G401 (cell line): ENCODE measurements around the gene GMDS. TPM values are rescaled to one million over a fixed set of nuclear protein-coding genes. Genes with fewer than 3 reads are reported as not detected.
"Not testable (repeated sequence)": the region's sequence is repeated elsewhere in the genome, so short reads cannot be mapped to it uniquely, and the experiment has no call there.

Source experiments
- DNase-seq: peaks from one replicate; pipeline ENCODE4 v3.0.0-alpha.2; 2015; ENCODE audit warnings: low spot score
- in situ Hi-C: cut with HindIII; loops from 2 replicates; pipeline ENCODE4 v1.10.0; 2016; ENCODE audit warnings: low sequenced_read_pairs, mixed read lengths
- total RNA-seq: library from RNA; depleted of rRNA; stranded (reverse); fragments of >200 nt; shearing (Covaris generic); gene quantifications from 2 replicates; pipeline ENCODE4 v1.2.3, GENCODE V29; 2014

GMDS gene
- total RNA-seq, 1 experiment from 2014 or later = 5.8 TPM

DNA sequence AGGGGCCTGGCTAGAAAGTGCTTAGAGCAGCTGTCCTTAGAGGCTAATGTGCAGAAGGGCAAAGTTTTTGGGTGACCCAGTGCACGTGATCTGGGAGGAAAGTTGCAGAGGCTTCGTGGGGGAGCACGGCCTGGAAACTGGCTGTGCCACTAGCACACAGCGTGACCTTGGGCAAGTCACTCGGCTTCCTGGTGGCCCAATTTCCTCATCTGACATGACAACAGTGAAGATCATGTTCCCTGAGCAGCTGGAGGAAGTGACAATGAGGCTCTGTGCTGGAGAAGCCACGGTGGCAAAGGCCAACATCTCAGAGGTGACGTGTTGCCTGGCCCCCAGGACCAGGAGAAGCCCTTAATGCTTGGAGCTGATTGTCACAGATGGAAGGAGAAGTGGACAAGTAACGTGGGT, 536.2 kb downstream of the GMDS start:
- no peak for DNase-seq
- in situ Hi-C loops = no loop called here

DNA sequence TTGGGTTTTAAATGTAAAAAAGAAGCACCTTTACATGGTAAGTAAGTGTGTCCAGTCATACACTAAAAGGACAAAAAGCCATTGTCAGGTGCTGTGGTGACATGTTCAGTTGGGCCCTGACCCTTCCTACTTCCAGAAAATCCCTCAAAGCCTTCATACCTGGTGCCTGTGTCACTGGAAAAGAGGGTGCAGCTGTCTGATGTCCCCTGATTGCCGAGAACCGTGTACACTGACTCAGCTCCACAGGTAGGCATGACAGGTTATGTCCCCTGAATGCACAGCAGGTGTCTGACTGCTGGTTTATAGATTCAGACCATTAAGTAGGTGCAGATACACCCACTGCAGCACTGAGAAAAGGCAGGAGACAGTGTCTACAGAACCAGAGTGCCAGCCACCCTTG, 536.6 kb downstream of the GMDS start:
- in situ Hi-C loops = no loop called here
- DNase-seq = no peak

DNA sequence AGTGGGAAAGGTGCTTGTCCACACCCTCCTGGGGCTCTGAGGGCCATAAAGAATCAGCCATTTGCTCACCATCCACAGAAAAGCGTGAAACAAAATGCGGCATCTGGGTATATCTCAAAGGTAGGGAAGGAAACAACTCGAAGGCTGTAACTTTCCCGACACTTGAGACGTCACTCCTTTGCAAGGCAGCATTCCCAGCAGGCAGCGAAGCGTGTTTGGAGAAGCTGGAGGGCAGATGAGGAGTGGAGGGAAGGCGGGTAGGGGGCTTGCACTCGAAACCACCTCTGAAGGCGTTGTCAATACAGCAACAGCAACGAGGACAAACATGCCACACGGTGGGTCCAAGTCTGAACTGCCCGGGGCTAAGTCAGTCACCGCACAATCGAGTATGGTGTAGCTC, 537.3 kb downstream of the GMDS start:
- in situ Hi-C loops = no loop called here
- DNase-seq = no peak

DNA sequence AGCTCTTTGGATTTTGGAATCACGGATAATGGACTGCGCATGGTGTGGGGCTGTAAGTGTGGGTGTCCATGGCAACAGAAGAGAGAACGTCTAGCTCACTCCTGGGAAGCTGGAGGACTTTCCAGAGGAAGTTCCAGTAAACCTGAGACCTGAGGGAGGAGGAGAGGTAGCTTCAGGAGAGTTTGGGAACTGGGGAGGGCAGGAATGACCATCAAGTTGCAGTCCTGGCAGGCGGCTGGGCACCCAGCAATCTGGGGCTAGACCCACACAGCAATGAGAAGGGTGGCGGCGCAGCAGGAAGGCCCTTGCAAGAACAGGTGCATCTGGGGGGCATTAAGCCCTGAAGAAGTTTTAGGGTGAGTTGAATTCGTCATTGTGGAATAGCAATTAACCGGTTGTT, 539.8 kb downstream of the GMDS start:
- in situ Hi-C loops = no loop called here
- DNase-seq = no peak

DNA sequence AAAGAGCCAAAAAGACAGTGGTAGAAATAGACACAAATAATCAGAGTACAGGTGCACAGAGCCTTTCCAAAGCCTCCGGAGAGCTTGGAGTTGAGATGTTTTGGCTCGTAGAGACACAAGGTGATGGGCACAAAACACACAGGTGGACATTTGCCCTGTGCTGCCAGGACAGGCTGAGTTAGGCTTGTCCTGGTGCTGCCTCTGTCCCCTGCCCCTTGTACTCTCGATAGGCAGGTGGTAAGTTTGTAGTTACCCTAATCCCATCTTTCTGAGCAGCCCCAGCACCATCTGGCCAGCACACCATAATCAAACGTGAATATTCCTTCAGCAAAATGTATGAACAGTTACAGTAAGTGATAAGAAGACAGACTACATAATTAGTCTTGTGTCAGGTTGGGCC, 540.2 kb downstream of the GMDS start:
- in situ Hi-C loops = no loop called here
- DNase-seq = no peak

DNA sequence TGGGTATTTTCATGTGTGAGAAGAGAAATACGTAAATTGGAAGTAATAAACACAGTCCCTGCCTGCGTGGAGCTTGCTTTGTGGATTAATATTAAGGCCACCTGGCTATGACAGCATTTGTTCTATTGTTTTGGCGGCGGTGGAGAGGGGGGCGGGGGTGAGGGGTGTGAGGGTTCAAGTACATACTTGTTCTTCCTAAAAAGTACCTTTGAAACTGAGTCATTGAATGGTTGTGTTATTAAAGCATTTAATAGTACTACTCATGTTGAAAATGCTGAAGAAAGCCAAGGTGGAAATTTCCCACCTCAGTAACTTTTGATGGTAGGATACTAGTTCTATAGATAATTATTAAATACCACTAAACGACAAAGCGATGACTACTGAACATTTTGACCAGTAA, 540.7 kb downstream of the GMDS start:
- DNase-seq = no peak
- in situ Hi-C loops = no loop called here

DNA sequence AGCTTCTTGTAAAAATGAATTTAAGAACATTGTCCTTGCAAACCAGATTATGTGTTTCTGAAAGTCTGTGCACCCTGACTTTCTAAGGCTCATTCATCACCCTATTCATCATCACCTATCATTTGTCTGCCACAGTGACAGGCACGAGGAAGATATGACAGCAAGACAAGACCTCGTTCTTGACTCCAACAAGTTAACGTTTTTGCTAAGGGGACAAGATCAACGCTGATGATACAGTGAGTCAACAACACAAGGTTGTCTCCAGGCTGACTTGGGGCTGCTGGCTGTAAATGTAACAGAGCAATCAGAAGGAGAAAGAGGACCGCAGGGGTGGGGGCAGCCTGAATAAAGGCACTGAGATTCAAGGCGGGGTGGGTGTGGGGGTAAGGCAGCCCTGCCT, 541.5 kb downstream of the GMDS start:
- DNase-seq = no peak
- in situ Hi-C loops = no loop called here

DNA sequence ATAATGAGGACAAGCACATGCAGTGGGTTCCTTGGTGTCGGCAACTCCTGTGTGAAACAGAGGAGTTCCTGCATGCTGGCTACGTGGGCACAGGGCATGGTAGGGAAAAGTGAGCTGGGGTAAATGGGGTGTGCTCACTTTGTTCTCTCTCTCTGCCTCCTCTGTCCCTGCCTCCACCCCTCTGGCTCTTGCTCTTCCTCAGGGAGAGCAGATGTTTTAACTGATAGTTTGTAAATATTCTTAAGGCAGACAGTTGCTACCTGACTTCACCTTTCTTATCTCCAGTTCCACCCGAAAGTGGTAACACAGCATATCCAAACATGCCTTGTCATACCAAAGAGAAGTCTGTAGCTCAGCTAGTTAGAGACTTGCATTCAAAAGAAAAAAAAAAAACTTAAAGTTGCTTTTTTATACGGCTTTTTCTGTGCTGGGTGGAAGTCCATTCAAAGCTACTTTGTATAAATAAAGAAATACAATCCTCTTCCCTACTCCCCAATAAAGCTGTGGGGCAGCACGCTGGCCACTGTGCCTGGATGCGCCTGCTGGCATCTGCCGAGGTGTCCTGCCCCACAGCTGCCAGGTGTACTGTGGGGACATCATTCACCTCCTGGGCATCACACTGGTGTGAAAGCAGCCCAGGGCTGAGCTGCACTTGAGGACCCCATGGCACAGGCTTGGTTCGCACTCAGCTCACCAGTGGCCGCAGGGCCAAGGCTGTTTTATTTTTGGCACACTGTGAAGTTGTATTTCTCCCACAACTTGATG, 542.1 kb downstream of the GMDS start:
- DNase-seq = no peak
- in situ Hi-C loops = no loop called here

DNA sequence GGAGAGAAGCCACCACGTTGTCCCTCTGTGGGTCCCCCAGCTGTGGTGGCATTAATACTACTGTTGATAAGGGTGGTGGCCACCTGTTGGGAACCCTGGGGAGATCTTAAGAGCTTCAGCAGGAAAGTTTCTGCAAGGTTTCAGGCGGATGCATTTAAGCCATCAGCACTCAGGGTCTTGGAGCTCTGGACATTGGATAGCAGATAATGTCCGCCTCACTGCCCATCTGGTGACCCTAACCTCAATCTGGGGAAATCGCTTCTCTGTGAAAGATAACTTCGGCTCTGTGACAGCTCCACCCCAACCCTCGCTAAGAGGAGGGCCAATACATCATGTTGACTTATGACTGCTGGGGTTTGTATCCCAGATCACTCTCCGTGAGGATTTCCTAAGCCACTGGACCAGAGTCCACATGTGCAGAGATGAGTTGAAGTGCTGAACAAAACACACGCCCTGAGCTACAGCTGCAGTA, 542.8 kb downstream of the GMDS start:
- DNase-seq = no peak
- in situ Hi-C loops = no loop called here

DNA sequence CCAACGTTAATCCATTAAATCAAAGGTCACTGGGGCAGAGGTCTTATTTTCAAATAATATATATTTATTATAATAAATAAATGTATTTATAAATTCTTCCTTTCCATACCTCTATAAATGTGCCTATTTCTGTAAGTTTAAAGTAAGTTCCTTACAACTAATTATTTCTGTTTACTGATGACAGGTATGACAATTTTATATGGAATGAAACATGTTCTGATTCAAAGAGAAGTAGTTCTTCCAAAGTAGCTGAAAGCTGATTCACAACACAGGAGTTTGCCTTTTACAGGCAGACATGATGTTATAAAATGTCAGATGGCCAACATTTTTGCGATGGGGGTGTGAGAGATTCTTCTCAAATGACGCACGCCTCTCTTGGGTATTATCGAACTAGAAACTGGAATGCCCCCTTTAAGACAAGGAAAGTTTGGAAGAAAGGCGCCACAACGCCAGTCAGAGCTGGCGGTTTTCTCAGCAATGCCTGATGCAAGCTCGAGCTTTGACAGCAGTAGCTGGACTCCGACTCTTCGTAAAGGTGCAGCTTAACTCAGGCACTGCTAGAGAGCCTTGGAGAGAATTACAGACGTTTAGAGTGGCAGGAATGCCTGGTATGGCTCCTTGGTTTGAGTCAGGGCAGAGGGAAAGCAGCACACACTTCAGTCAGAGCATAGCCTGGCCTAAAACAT, 543.6 kb downstream of the GMDS start:
- DNase-seq = no peak
- in situ Hi-C loops = no loop called here

DNA sequence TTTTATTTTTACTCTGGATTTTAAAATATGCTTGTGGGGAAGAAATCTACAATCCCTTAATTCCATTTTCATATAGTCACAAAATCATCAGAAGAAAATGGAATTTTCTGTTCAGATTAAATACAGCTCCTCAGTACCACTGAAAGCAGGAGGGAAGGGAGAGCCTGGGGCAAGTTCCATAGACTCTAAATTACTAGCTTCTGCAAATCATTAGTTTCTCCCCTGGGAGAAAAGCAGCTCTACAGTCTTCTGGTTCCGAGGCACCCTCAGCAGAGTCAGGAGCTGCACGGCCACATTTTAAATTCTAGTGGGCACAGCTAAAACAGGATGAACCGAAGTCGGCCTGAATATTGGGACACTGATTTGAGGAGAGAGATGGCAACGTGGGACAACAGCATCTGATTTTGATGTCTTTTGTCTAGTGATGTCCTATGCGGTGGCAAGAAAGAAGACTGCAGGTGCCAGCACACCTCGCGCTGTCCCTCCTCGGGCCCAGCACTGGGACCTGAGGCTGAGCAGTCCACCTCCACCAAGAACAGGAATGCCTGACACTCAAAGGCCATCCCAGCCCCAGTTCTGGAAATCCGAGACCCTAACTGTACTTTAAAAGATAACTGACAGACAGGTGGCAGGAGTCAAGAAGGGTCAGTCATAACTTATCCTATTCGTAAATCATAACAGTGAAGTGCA, 545.0 kb downstream of the GMDS start:
- in situ Hi-C loops = no loop called here
- DNase-seq = no peak

DNA sequence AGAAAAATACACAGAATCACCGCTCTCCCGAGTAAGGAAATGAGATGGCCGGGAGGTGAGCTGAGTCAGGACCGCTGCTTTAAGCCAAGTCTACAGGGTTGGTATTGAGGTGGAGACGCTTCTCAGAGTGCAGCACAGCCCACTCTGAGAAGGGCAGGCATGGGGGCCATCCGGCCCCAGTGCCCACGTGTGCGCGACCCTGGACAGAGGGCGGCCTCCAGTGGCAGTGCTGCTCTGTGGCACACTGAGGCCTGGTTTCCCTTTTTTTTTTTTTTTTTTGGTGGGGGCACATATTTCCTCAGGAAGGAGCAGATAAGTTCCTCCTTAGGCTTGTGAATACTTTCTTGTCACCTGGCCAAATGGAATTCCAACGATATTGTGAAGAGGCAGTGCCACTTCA, 546.9 kb downstream of the GMDS start:
- in situ Hi-C loops = no loop called here
- DNase-seq = no peak

DNA sequence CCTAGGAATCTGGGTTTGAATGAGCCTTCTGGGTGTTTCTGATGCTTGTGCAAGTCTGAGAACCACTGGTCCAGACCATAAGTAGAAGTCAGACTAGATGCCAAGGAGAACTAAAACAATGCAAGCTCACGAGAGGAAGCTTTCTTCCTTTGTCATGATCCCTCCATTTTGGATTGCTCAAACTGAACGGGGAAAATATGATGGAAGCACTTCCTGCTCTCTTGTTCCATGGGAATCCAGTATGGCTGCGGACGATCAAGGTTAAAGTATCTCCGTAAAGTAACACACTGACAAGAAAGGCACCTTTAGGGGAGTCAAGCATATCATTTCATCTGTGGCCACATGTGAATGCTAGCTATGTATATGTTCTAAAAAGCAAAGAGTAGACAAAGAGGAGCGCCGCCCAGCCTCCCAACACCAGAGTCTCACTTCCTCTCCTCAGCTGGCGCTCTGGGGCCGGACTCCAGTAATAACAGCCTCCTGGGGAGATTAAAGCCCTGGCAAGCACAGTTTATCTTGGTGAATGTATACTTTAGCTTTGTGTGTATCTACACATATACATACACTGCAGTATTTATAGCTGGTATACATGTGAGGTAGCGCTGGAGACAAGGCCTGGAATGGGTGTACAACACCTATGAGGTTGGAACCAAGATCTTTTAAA, 547.6 kb downstream of the GMDS start:
- in situ Hi-C loops = no loop called here
- no peak for DNase-seq

DNA sequence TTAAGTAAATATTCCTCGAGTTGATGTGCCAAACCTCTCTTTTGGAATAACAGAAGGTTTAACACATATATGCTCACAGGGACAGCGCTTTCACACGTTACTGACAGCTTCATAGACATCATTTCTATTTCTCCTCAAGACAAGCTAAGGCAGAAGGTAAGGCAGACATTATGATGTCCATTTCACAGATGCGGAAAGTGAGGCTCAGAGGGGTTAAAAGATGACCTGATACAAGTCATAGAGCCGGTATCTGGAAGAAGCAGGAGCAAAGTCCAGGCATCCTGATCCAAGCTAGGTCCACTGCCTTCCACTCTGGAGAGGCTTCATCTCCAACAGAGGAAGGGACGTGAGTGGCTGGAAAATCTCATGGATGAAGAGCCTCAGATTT, 548.9 kb downstream of the GMDS start:
- no peak for DNase-seq
- in situ Hi-C loops = no loop called here

DNA sequence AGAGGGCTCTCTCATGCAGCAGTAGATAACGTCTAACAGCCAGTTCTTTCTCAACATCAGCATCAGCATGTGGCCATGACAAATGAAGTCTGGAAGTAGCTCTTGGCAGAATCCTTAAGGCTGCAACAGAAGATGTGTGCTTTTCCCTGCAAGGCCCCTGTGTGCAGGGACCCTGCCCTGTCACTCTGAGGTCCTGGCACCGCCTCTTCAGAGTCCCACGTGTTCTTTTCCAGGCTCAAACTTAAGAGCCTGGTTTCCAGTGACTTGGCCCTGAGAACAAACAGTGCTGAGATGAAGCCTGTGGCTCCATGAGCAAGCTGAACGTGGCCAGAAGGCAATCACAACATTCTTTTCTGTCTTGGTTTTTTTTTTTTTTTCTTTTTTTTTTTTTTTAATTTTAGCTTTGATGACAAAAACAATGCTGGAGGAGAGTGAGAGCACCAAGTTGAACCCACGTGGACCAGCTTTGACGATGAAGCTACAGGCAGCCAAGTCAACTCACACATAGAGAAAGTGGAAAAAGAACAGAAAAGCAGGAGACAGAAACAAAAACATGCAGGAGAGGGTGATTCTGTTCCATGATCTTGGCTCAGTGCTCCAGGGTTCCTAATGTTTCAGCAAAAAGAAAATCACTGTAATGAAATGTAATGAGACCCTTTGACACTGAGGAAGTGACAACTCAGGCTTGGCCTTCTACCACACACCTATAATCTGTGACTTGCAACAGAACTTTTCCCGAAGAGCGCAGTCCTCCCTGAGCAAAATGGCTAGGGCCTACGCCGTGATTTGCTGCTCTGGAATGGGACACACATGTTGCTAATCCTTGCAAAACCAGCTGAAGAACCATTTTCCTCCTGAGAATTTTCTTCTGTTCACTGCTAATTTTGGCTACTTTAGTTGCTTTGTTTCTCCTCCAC, 549.6 kb downstream of the GMDS start:
- in situ Hi-C loops = no loop called here
- DNase-seq = no peak

DNA sequence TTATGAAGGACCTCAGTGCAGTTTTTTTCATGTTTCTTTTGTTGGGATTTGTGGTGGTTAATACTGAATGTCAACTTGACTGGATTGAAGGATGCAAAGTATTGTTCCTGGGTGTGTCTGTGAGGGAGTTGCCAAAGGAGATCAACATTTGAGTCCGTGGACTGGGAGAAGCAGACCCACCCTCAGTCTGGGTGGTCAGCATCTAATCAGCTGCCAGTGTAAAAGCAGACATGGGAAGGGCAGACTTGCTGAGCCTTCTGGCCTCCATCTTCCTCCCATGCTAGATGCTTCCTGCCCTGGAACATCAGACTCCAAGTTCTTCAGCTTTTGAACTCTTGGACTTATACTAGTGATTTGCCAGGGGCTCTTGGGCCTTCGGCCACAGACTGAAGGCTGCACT, 553.6 kb downstream of the GMDS start:
- DNase-seq, in situ Hi-C loops: not testable (repeated sequence)

DNA sequence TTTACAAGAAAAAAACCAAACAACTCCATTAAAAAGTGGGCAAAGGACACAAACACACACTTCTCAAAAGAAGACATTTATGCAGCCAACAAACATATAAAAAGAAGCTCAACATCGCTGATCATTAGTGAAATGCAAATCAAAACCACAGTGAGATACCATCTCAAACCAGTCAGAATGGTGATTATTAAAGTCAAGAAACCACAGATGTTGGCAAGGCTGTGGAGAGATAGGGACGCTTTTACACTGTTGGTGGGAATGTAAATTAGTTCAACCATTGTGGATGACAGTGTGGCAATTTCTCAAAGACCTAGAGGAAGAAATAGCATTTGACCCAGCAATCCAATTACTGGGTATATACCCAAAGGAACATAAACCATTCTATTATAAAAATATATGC, 554.7 kb downstream of the GMDS start:
- in situ Hi-C loops = not testable (repeated sequence)

DNA sequence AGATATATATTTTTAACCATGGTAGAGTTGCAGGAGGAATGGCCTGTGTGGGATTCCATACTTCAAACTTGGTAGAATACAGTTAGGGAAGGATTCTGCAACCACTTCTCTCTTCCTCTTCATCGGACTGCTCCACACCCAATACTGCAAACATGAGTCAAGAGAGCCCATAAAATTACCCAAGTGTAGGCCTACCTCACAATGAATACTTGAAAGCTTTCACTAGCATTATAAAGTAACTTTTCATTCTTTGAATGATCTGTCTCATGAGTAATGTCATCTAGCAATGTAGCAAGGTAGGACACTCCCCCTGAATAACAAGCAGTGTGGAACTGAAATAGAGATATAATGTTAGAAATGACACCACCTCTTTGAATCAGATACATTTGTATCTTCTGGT, 556.3 kb downstream of the GMDS start:
- in situ Hi-C loops = no loop called here
- DNase-seq = no peak

More for the DNA sequence above, 554.7 kb downstream of the GMDS start:
- not testable (repeated sequence) for DNase-seq

DNA sequence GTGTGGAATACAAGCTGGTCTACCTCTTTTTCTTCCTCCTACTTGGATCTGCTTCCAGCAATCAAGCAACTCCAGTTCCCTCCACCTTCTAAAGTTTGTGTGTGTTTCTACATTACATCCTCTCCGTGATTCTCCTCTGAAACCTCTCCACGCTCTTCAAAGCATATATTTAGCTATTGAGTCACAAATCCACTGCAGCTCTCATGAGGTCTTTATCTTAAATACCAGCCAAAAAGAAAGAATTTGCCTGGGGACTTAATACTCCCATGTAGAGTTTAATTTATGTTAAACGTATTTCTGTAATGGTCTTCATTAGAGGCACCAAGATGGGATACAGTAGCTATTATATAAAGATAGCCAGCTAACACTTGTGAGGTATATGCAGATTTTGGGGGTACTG, 557.0 kb downstream of the GMDS start:
- in situ Hi-C loops = no loop called here
- DNase-seq = no peak
